ENCODE results near the gene BRAF. TPM values are rescaled to one million over a fixed set of nuclear protein-coding genes. Genes with fewer than 3 reads are reported as not detected.

Gene BRAF
- polyA plus RNA-seq, 1 experiment, result 8.9 TPM

DNA sequence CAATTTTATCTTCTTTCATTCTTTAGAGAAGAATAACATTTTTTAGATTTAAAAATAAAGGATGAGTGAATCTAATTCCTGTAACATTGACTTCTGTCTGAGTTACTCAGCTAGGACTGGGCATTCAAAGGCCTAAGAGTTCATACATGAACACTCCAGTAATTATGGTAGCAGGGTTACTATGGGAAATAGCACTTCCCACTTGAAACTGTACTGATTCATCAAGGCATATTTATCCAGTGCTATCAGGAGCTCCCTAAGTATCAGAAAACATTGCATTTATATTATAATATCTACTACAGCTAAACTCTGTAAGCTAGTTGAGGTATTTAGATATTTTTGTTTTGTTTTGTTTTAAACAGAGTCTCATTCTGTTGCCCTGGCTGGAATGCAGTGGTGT is 186.4 kb downstream of the BRAF start:
- TF ChIP-seq, protein P1, sequence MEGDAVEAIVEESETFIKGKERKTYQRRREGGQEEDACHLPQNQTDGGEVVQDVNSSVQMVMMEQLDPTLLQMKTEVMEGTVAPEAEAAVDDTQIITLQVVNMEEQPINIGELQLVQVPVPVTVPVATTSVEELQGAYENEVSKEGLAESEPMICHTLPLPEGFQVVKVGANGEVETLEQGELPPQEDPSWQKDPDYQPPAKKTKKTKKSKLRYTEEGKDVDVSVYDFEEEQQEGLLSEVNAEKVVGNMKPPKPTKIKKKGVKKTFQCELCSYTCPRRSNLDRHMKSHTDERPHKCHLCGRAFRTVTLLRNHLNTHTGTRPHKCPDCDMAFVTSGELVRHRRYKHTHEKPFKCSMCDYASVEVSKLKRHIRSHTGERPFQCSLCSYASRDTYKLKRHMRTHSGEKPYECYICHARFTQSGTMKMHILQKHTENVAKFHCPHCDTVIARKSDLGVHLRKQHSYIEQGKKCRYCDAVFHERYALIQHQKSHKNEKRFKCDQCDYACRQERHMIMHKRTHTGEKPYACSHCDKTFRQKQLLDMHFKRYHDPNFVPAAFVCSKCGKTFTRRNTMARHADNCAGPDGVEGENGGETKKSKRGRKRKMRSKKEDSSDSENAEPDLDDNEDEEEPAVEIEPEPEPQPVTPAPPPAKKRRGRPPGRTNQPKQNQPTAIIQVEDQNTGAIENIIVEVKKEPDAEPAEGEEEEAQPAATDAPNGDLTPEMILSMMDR (IDR thresholded peaks at IDR 0.05; ENCODE audit: insufficient read depth, low read depth, low read length), result no peak
- Histone ChIP-seq H3K27me3 (ENCODE audit: control insufficient read depth, insufficient read depth, low read length) (no peaks in the 10 kb centered on the region), H3K4me3 (ENCODE audit: low read depth, low read length) (no peak overlapping the region), H3K36me3 (ENCODE audit: control insufficient read depth, insufficient read depth, low read length) (no peaks in the 10 kb centered on the region)
- ChIA-PET POLR2A (no interaction called here), CTCF (no interaction called here)
- DNase-seq (ENCODE audit: low read depth), result no peak

- ChIA-PET CTCF (no interaction called here), POLR2A (no interaction called here)
- TF ChIP-seq, protein P1 (IDR thresholded peaks at IDR 0.05; ENCODE audit: insufficient read depth, low read depth, low read length), result no peak
- H3K36me3 ChIP-seq (ENCODE audit: control insufficient read depth, insufficient read depth, low read length), result no peaks in the 10 kb centered on the region; the same call in 1 of the 2 replicates
- no peak overlapping the region for H3K4me3 ChIP-seq (ENCODE audit: low read depth, low read length)
- no peak for DNase-seq (ENCODE audit: low read depth)
- no peaks in the 10 kb centered on the region for H3K27me3 ChIP-seq (ENCODE audit: control insufficient read depth, insufficient read depth, low read length)
These were observed 190.0 kb downstream of the BRAF start for GRCh38 chr7:140734729-140735128.

DNA sequence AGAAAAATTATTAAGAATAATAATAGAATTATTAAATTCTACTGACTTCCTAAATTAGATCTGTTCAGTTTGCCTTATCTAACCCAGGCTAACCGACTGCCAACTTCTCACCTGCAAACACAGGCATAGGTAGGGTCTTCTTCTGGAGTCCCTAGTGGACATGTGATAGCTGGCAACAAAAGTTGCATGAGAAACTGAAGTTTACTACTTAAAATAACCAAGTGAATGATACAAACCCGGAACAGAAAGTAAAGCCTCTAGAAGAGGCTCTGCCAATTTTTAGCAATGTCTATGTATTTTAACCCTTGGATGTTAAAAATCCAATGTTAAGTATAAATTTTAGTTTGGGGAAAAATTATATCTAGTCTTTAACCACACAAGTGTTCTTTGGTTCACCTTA is 190.6 kb downstream of the BRAF start:
- H3K4me3 ChIP-seq (ENCODE audit: low read depth, low read length), result no peak overlapping the region
- POLR2A ChIA-PET, result no interaction called here
- TF ChIP-seq, protein P1 (IDR thresholded peaks at IDR 0.05; ENCODE audit: insufficient read depth, low read depth, low read length), result no peak
- H3K27me3 ChIP-seq (ENCODE audit: control insufficient read depth, insufficient read depth, low read length), result no peaks in the 10 kb centered on the region
- no peaks in the 10 kb centered on the region; the same call in 1 of the 2 replicates for H3K36me3 ChIP-seq (ENCODE audit: control insufficient read depth, insufficient read depth, low read length)
- no peak for DNase-seq (ENCODE audit: low read depth)
- CTCF ChIA-PET, result no interaction called here

- TF ChIP-seq, protein P1 (IDR thresholded peaks at IDR 0.05; ENCODE audit: insufficient read depth, low read depth, low read length), result no peak
- no peaks in the 10 kb centered on the region for H3K27me3 ChIP-seq (ENCODE audit: control insufficient read depth, insufficient read depth, low read length)
- H3K4me3 ChIP-seq (ENCODE audit: low read depth, low read length), result no peak overlapping the region
- peaks cover 1% of the 10 kb centered on the region; the same call in 1 of the 2 replicates for H3K36me3 ChIP-seq (ENCODE audit: control insufficient read depth, insufficient read depth, low read length)
- DNase-seq (ENCODE audit: low read depth), result no peak
- CTCF ChIA-PET, result no interaction called here
- POLR2A ChIA-PET, result no interaction called here
These were observed 192.3 kb downstream of the BRAF start for GRCh38 chr7:140732416-140732815.

DNA sequence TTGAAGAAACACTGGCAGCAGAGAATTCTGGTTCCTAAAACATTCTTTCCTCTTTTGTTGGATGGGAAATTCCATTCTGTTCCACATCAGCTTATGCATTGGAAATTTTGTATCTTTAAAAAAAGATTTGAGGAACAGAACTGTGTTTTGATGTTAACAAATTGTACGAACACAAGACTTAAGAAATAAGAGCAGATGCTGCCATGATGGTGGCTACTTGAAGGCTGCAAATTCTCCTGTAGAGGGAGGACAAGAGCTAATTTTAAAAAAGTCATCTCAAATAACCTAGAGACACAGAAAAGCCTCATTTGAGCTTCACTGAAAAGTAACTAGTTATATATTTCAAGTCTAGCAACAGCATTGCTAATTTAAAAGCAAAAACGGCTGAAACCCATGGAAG is 198.4 kb downstream of the BRAF start:
- no peak overlapping the region for H3K4me3 ChIP-seq (ENCODE audit: low read depth, low read length)
- H3K36me3 ChIP-seq (ENCODE audit: control insufficient read depth, insufficient read depth, low read length), result 0 out of 2 replicates have a peak, but pooled peaks cover 1% of the 10 kb centered on the region
- no peaks in the 10 kb centered on the region for H3K27me3 ChIP-seq (ENCODE audit: control insufficient read depth, insufficient read depth, low read length)
- ChIA-PET CTCF (interaction anchor here (0.6 to 1.8 kb wide), 3 partner anchors 10 to 1120 kb away, joined by 3 to 11 read pairs (median 3); partner anchors contain the start of gene MRPS33), POLR2A (interaction anchor here (0.6 kb wide), 3 partner anchors 26 to 193 kb away, joined by 3 to 11 read pairs (median 4); no protein-coding TSS in a partner anchor)
- no peak for DNase-seq (ENCODE audit: low read depth)
- TF ChIP-seq, protein P1 (IDR thresholded peaks at IDR 0.05; ENCODE audit: insufficient read depth, low read depth, low read length), result peak; percentile 48
